ENCODE data around the gene EYA3. TPM values are rescaled to one million over a fixed set of nuclear protein-coding genes. Genes with fewer than 3 reads are reported as not detected.

The EYA3 gene
- total and polyA plus RNA-seq, 2 donors = 6.3 to 10.9 TPM

DNA sequence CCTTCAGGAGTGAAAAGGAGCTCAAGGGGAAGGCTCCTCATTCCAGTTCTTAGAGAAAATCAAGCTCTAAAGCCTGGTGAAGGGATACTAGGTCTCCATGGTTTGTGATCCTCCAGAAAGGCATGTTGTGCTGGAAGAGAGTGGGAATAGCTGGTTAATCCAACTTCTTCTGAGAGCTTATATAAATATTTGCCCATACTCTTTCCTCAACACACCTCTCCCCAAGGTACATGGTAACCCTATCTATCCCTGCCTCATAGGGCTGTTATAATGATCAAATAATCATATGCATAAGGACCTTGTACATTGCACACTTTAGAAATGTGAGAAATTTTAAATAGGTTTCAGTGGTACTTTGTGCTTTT, 114.0 kb downstream of the EYA3 start:
- no peaks in the 10 kb centered on the region for H3K9me3 ChIP-seq (ENCODE audit: control insufficient read depth in 2 of 2, insufficient read depth in 1 of 2, low read length in 1 of 2)
- no peaks in the 10 kb centered on the region for H3K27me3 ChIP-seq (ENCODE audit: control insufficient read depth in 2 of 2, insufficient read depth in 1 of 2, low read length in 1 of 2)
- no peak overlapping the region for H3K4me3 ChIP-seq (ENCODE audit: low read length in 2 of 2)
- DNase-seq (ENCODE audit: low read depth in 6 of 9, low spot score in 9 of 9) = no peak
- H3K27ac ChIP-seq (ENCODE audit: low read depth in 1 of 2, low read length in 1 of 2) = no peak overlapping the region
- H3K36me3 ChIP-seq (ENCODE audit: control insufficient read depth in 2 of 2, insufficient read depth in 2 of 2, low read length in 1 of 2) = peaks cover 15 to 26% of the 10 kb centered on the region in 2 donors
- H3K4me1 ChIP-seq (ENCODE audit: control insufficient read depth in 2 of 2, insufficient read depth in 2 of 2, low read length in 2 of 2) = no peaks in the 10 kb centered on the region

DNA sequence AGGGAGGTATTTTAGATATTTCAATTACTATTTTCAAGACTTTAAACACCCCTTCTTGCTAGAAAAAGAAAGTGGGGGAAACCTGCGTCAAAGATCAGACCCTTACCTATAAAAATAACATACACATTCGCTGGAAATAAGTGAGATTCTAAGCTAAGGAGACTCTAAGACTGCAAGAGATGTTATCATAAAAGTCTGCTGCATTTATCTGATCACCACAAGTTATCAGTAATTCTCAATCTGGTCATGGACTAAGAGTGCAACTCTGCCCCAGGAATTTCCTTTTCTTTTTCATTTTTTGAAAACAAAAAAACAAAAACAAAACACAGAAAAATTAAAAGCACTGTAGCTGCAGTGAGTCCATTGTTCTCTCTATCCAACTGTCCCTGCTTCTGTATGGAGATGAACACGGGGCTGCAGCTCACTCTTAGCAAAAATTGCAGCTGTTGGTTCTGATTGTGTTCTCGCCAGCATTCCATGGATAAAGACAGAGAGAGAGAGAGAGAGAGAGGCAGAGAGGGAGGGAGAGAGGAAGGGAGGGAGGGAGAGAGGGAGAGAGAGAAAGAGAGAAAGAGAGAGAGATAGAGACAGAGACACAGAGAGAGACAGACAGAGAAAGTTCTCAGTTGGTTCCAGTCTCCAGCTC, 114.5 kb downstream of the EYA3 start:
- WGBS = 97% methylated on average over 4 of the region's 4 CpGs
- Histone ChIP-seq H3K9me3 (ENCODE audit: control insufficient read depth in 2 of 2, insufficient read depth in 1 of 2, low read length in 1 of 2) (no peaks in the 10 kb centered on the region), H3K27me3 (ENCODE audit: control insufficient read depth in 2 of 2, insufficient read depth in 1 of 2, low read length in 1 of 2) (no peaks in the 10 kb centered on the region), H3K36me3 (ENCODE audit: control insufficient read depth in 2 of 2, insufficient read depth in 2 of 2, low read length in 1 of 2) (peaks cover 15 to 26% of the 10 kb centered on the region in 2 donors), H3K27ac (ENCODE audit: low read depth in 1 of 2, low read length in 1 of 2) (no peak overlapping the region), H3K4me3 (ENCODE audit: low read length in 2 of 2) (no peak overlapping the region), H3K4me1 (ENCODE audit: control insufficient read depth in 2 of 2, insufficient read depth in 2 of 2, low read length in 2 of 2) (no peaks in the 10 kb centered on the region)
- no peak for DNase-seq (ENCODE audit: low read depth in 6 of 9, low spot score in 9 of 9)

DNA sequence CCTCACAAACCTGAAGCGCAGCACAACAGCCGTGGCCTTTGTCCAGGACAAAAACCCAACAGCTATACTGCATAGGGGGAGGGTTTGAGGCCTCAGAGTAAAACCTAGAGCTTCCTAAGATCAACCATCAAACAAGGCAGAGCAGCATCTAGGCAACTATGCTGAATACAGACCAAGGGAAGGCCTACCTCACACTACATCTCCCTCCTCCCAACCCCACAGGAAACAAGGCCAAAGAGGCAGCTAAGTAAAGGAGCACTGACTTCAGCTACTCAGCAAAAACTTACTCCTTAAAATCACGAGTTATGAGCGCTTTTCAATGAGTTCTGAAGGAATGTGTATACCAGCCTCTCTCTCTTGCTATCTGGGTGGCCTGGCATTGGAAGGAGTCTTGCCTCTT, 116.3 kb downstream of the EYA3 start:
- H3K4me3 ChIP-seq (ENCODE audit: low read length in 2 of 2) = no peak overlapping the region
- no peaks in the 10 kb centered on the region for H3K9me3 ChIP-seq (ENCODE audit: control insufficient read depth in 2 of 2, insufficient read depth in 1 of 2, low read length in 1 of 2)
- no peaks in the 10 kb centered on the region for H3K27me3 ChIP-seq (ENCODE audit: control insufficient read depth in 2 of 2, insufficient read depth in 1 of 2, low read length in 1 of 2)
- H3K27ac ChIP-seq (ENCODE audit: low read depth in 1 of 2, low read length in 1 of 2) = no peak overlapping the region
- no peaks in the 10 kb centered on the region for H3K4me1 ChIP-seq (ENCODE audit: control insufficient read depth in 2 of 2, insufficient read depth in 2 of 2, low read length in 2 of 2)
- DNase-seq (ENCODE audit: low read depth in 6 of 9, low spot score in 9 of 9) = no peak
- 95% methylated on average over 4 of the region's 4 CpGs for WGBS
- peaks cover 27 to 39% of the 10 kb centered on the region in 2 donors for H3K36me3 ChIP-seq (ENCODE audit: control insufficient read depth in 2 of 2, insufficient read depth in 2 of 2, low read length in 1 of 2)

DNA sequence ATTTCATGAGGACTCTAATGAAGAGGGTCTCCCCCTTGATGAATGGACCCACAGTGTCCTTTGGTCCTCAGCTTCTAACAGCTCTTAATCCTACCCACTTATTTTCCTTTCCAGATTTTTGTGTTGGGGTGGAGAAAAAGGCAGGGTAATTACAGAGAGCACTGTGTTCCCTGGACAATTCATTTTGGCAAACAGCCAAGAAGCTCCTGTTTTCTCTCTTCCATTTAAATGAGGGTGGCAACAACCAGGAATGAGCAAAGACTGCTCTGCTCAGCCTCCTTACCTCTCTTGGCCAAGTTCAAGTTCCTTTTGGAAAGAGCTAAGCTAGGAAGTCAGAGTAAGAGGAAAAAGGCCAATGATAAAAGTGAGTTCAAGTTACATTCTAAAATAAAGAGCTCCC, 116.7 kb downstream of the EYA3 start:
- peaks cover 29 to 43% of the 10 kb centered on the region in 2 donors for H3K36me3 ChIP-seq (ENCODE audit: control insufficient read depth in 2 of 2, insufficient read depth in 2 of 2, low read length in 1 of 2)
- H3K27ac ChIP-seq (ENCODE audit: low read depth in 1 of 2, low read length in 1 of 2) = no peak overlapping the region
- no peaks in the 10 kb centered on the region for H3K9me3 ChIP-seq (ENCODE audit: control insufficient read depth in 2 of 2, insufficient read depth in 1 of 2, low read length in 1 of 2)
- no peaks in the 10 kb centered on the region for H3K27me3 ChIP-seq (ENCODE audit: control insufficient read depth in 2 of 2, insufficient read depth in 1 of 2, low read length in 1 of 2)
- DNase-seq (ENCODE audit: low read depth in 6 of 9, low spot score in 9 of 9) = no peak
- no peaks in the 10 kb centered on the region for H3K4me1 ChIP-seq (ENCODE audit: control insufficient read depth in 2 of 2, insufficient read depth in 2 of 2, low read length in 2 of 2)
- H3K4me3 ChIP-seq (ENCODE audit: low read length in 2 of 2) = no peak overlapping the region

DNA sequence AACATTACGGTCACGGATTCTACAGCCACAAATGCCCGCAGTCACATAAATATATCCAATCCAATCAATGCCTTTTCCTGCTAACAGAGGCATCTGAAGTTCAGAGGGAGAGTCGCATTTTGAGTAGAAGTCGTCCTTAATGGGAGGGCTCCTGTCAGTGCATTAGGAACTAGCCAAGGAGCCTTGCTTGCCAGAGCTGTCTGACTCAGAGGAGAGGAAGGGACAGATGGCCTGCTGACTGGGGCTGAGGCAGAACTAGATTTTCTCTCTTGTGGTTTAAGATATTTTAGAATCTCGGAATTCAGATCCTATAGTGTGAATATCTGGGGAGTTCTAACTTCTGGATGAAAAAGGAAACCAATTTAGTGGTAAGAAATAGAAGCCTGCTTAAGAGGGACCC, 118.0 kb downstream of the EYA3 start:
- WGBS = 98% methylated on average over 6 of the region's 6 CpGs
- H3K27me3 ChIP-seq (ENCODE audit: control insufficient read depth in 2 of 2, insufficient read depth in 1 of 2, low read length in 1 of 2) = no peaks in the 10 kb centered on the region
- H3K4me3 ChIP-seq (ENCODE audit: low read length in 2 of 2) = no peak overlapping the region
- no peak overlapping the region for H3K27ac ChIP-seq (ENCODE audit: low read depth in 1 of 2, low read length in 1 of 2)
- no peaks in the 10 kb centered on the region for H3K9me3 ChIP-seq (ENCODE audit: control insufficient read depth in 2 of 2, insufficient read depth in 1 of 2, low read length in 1 of 2)
- H3K36me3 ChIP-seq (ENCODE audit: control insufficient read depth in 2 of 2, insufficient read depth in 2 of 2, low read length in 1 of 2) = peaks cover 36 to 53% of the 10 kb centered on the region in 2 donors
- H3K4me1 ChIP-seq (ENCODE audit: control insufficient read depth in 2 of 2, insufficient read depth in 2 of 2, low read length in 2 of 2) = no peaks in the 10 kb centered on the region
- no peak for DNase-seq (ENCODE audit: low read depth in 6 of 9, low spot score in 9 of 9)

DNA sequence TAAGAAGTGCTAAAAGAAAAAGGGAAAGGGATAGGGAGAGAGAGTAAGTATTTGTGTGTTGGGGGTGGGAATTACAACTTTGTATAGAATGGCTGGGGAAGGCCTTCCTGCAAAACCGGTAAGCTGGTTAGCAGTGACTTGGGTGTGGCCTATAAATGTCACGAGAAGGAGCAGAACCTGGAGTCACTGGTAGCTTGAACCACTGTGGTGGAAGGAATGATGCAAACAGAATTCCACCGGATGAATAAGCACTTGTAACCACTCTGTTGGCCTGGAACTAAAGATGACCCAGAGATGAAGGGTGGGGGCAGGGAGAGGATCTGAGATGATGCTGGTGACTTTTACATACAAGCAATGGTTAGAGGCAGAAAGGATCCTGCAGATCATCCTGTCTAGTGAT, 119.7 kb downstream of the EYA3 start:
- peaks cover 50 to 57% of the 10 kb centered on the region in 2 donors for H3K36me3 ChIP-seq (ENCODE audit: control insufficient read depth in 2 of 2, insufficient read depth in 2 of 2, low read length in 1 of 2)
- 95% methylated on average over 3 of the region's 3 CpGs for WGBS

DNA sequence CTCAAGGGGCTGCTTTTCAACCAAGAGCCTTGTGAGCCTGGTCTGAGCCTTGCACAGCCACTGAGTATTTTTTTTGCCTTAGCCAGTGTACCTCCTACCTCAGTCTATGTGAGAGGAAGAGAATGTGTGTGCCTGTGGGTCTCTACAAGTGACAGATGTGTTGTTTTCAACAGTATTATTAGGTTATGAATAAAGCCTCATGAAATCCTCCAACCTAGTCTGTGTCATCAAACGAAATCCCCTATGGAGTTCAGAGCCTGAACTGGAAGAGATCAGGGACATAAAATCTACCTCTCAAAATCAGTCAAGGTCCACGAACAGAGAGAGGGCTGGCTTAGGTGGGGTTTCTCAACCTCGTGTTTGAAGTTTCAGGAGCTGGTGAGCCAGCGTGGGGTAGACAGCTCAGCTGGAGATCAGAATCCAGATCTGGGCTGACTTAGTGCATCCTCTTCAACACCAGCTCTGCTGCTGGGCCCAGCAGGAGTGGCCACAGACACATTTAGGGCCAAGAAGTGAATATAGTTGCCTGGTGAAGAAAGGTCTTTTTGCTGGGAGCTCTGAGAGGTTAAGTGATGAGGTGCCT, 120.4 kb downstream of the EYA3 start:
- no peak overlapping the region for H3K4me3 ChIP-seq (ENCODE audit: low read length in 2 of 2)
- H3K27me3 ChIP-seq (ENCODE audit: control insufficient read depth in 2 of 2, insufficient read depth in 1 of 2, low read length in 1 of 2) = no peaks in the 10 kb centered on the region
- H3K9me3 ChIP-seq (ENCODE audit: control insufficient read depth in 2 of 2, insufficient read depth in 1 of 2, low read length in 1 of 2) = no peaks in the 10 kb centered on the region
- no peak for DNase-seq (ENCODE audit: low read depth in 6 of 9, low spot score in 9 of 9)
- peaks cover 49 to 57% of the 10 kb centered on the region in 2 donors for H3K36me3 ChIP-seq (ENCODE audit: control insufficient read depth in 2 of 2, insufficient read depth in 2 of 2, low read length in 1 of 2)
- WGBS = 94% methylated on average over 4 of the region's 4 CpGs
- H3K4me1 ChIP-seq (ENCODE audit: control insufficient read depth in 2 of 2, insufficient read depth in 2 of 2, low read length in 2 of 2) = no peaks in the 10 kb centered on the region
- H3K27ac ChIP-seq (ENCODE audit: low read depth in 1 of 2, low read length in 1 of 2) = no peak overlapping the region

More for the DNA sequence above, 119.7 kb downstream of the EYA3 start:
- DNase-seq (ENCODE audit: low read depth in 6 of 9, low spot score in 9 of 9) = no peak
- Histone ChIP-seq H3K27ac (ENCODE audit: low read depth in 1 of 2, low read length in 1 of 2) (no peak overlapping the region), H3K9me3 (ENCODE audit: control insufficient read depth in 2 of 2, insufficient read depth in 1 of 2, low read length in 1 of 2) (no peaks in the 10 kb centered on the region), H3K4me3 (ENCODE audit: low read length in 2 of 2) (no peak overlapping the region), H3K27me3 (ENCODE audit: control insufficient read depth in 2 of 2, insufficient read depth in 1 of 2, low read length in 1 of 2) (no peaks in the 10 kb centered on the region), H3K4me1 (ENCODE audit: control insufficient read depth in 2 of 2, insufficient read depth in 2 of 2, low read length in 2 of 2) (no peaks in the 10 kb centered on the region)

DNA sequence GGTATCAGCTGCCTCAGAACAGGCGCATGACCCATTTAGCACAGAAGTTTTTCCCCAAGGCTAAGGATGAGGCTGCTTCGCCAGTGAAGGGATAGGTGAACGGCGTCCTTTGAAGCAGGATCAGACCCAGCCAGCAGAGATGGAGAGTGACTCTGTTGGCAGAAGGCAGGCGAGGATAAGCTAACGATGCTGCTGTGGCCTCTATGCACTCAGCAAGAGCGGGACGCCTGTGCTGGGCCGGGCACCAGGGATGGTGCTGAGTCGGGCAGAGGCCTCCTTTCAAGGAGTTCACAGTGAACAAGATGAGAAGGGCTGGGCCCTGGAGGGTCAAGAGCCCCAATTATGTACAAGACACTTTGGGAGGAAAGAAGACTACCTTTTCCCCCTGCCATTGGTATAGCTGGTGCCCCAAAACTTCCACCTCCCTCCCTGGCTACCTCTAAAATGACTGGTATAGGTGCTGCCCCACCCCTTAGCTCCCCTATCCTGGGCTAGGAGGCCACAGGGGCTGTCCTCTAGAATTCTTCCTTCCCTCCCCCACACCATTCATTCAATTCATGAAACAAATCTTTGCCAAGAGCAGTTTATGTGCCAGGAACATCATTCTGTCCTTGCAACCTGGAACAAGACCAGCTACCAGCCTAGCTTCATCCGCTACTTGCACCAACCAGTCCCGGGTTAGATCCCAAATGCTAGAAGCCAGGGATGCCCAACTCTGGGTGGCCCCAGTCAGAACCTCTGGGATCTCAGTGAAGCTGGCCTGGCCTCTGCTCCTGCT, 121.1 kb downstream of the EYA3 start:
- no peak overlapping the region for H3K4me3 ChIP-seq (ENCODE audit: low read length in 2 of 2)
- no peak overlapping the region for H3K27ac ChIP-seq (ENCODE audit: low read depth in 1 of 2, low read length in 1 of 2)
- no peak for DNase-seq (ENCODE audit: low read depth in 6 of 9, low spot score in 9 of 9)
- H3K4me1 ChIP-seq (ENCODE audit: control insufficient read depth in 2 of 2, insufficient read depth in 2 of 2, low read length in 2 of 2) = no peaks in the 10 kb centered on the region
- 98% methylated on average over 12 of the region's 12 CpGs for WGBS
- no peaks in the 10 kb centered on the region for H3K27me3 ChIP-seq (ENCODE audit: control insufficient read depth in 2 of 2, insufficient read depth in 1 of 2, low read length in 1 of 2)
- no peaks in the 10 kb centered on the region for H3K9me3 ChIP-seq (ENCODE audit: control insufficient read depth in 2 of 2, insufficient read depth in 1 of 2, low read length in 1 of 2)
- H3K36me3 ChIP-seq (ENCODE audit: control insufficient read depth in 2 of 2, insufficient read depth in 2 of 2, low read length in 1 of 2) = peaks cover 49 to 52% of the 10 kb centered on the region in 2 donors

DNA sequence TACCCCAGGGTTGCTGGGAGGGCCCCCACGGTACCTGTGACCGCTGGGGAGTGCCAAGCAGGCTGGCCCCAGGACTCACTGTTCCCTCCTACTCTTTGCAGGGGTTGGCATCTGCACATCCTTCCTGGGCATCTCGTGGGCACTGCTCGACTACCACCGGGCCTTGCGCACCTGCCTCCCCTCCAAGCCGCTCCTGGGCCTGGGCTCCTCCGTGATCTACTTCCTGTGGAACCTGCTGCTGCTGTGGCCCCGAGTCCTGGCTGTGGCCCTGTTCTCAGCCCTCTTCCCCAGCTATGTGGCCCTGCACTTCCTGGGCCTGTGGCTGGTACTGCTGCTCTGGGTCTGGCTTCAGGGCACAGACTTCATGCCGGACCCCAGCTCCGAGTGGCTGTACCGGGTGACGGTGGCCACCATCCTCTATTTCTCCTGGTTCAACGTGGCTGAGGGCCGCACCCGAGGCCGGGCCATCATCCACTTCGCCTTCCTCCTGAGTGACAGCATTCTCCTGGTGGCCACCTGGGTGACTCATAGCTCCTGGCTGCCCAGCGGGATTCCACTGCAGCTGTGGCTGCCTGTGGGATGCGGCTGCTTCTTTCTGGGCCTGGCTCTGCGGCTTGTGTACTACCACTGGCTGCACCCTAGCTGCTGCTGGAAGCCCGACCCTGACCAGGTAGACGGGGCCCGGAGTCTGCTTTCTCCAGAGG, 121.9 kb downstream of the EYA3 start:
- H3K27ac ChIP-seq (ENCODE audit: low read depth in 1 of 2, low read length in 1 of 2) = no peak overlapping the region
- no peak overlapping the region for H3K4me3 ChIP-seq (ENCODE audit: low read length in 2 of 2)
- DNase-seq (ENCODE audit: low read depth in 6 of 9, low spot score in 9 of 9) = no peak
- H3K36me3 ChIP-seq (ENCODE audit: control insufficient read depth in 2 of 2, insufficient read depth in 2 of 2, low read length in 1 of 2) = peaks cover 43 to 45% of the 10 kb centered on the region in 2 donors
- H3K4me1 ChIP-seq (ENCODE audit: control insufficient read depth in 2 of 2, insufficient read depth in 2 of 2, low read length in 2 of 2) = peaks cover 0 to 2% of the 10 kb centered on the region in 2 donors
- WGBS = 98% methylated on average over 24 of the region's 24 CpGs
- no peaks in the 10 kb centered on the region for H3K9me3 ChIP-seq (ENCODE audit: control insufficient read depth in 2 of 2, insufficient read depth in 1 of 2, low read length in 1 of 2)
- H3K27me3 ChIP-seq (ENCODE audit: control insufficient read depth in 2 of 2, insufficient read depth in 1 of 2, low read length in 1 of 2) = no peaks in the 10 kb centered on the region

All from thymus (tissue), 11 donors.